ENCODE measurements around the gene PCYOX1L.

The PCYOX1L gene

DNA sequence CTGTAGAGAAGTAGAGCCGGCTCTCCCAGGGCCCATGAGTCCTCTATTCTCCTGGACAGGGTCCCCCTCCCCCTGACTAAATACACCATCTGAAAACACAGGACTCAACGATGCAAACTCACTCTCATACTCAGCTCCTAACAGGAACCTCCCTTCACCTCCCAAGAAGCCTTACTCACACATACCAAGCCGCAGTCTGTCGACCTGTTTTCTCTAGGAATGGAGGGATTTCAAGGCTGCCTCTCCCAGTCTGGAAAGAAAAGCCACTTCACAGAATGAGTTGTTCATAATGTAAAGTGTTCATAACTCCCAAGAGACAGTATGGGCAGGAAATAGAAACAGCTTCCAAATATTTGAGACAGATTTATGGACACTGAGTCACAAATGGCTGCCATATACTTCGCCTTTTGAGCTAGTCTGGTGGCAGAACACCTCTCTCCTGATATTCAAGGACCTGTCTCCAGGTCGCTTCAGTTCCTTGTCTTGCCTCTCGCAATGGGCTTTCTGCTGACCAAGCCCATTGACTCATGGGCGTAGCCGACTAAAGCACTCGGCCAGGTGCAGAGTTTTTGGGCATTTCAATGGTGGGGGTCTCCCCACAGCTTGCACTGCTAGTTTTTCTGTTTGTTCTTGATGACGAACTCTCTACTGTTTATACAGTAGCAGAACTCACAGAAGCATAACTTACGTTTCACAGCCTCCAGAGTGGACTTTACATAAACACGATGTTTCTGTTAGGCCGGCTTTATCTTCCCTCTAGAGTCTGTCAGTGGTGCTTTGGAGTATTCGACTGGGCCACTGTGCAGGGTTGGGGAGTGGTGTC is 46.3 kb downstream of the PCYOX1L start:
- H3K27me3 ChIP-seq (ENCODE audit: insufficient read depth, low read length), result no peaks in the 10 kb centered on the region
- H3K36me3 ChIP-seq (ENCODE audit: insufficient read depth, low read length), result no peaks in the 10 kb centered on the region
- peaks cover 19% of the 10 kb centered on the region for H3K4me1 ChIP-seq (ENCODE audit: insufficient read depth, low read length)
- H3K9me3 ChIP-seq (ENCODE audit: low read length), result no peaks in the 10 kb centered on the region
- no peak overlapping the region for H2AFZ ChIP-seq (ENCODE audit: low read depth, low read length)
- H3K4me3 ChIP-seq (ENCODE audit: low read length), result no peak overlapping the region

DNA sequence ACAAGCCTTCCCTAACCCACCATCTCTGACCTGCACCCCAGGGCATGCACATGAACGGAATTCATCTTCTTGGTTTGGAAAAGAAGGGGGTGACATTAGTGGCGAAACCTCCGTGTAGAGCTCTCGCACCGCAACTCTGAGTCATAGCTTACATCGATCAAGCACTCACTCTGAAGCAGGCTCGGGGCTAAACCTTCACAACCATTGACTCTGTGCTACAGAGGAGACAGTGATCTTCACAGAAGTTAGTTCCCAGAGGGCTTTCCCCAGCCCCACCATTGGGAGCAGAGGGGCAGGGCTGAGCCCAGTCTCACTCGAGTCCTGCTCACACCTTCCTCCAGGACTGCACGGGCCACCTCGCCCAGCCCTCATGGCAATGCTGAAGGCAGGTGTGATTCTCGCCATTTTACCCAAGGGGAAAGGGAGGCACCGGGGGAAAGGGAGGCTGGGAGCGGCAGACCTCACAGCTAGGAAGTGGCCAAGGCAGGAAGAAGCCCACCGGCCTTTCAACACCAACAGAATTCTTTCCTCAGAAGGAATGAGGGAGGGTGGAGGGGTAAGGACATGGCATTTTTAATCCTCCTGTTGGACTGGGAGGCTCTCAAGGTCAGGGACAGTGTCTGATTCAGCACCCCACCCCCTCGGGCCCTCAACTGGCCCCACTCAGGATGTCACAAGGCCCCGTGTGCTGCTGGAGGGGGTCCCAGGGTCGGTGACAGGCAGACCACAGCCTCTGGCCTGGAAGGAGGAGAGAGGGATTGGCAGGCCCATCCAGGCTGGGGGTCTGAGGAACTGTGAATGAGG is 47.1 kb downstream of the PCYOX1L start:
- Histone ChIP-seq H3K9me3 (ENCODE audit: low read length) (no peaks in the 10 kb centered on the region), H3K4me1 (ENCODE audit: insufficient read depth, low read length) (peaks cover 19% of the 10 kb centered on the region), H3K27me3 (ENCODE audit: insufficient read depth, low read length) (no peaks in the 10 kb centered on the region), H3K36me3 (ENCODE audit: insufficient read depth, low read length) (no peaks in the 10 kb centered on the region), H2AFZ (ENCODE audit: low read depth, low read length) (no peak overlapping the region), H3K4me3 (ENCODE audit: low read length) (no peak overlapping the region)

GRCh38 chr5:149405550-149406202 is 47.8 kb downstream of the PCYOX1L start:
- Histone ChIP-seq H3K4me3 (ENCODE audit: low read length) (no peak overlapping the region), H2AFZ (ENCODE audit: low read depth, low read length) (no peak overlapping the region), H3K4me1 (ENCODE audit: insufficient read depth, low read length) (peaks cover 13% of the 10 kb centered on the region), H3K36me3 (ENCODE audit: insufficient read depth, low read length) (no peaks in the 10 kb centered on the region), H3K27me3 (ENCODE audit: insufficient read depth, low read length) (no peaks in the 10 kb centered on the region), H3K9me3 (ENCODE audit: low read length) (no peaks in the 10 kb centered on the region)

- peaks cover 11% of the 10 kb centered on the region for H3K4me1 ChIP-seq (ENCODE audit: insufficient read depth, low read length)
- no peak overlapping the region for H3K4me3 ChIP-seq (ENCODE audit: low read length)
- H3K9me3 ChIP-seq (ENCODE audit: low read length), result no peaks in the 10 kb centered on the region
- H3K27me3 ChIP-seq (ENCODE audit: insufficient read depth, low read length), result no peaks in the 10 kb centered on the region
- no peaks in the 10 kb centered on the region for H3K36me3 ChIP-seq (ENCODE audit: insufficient read depth, low read length)
- H2AFZ ChIP-seq (ENCODE audit: low read depth, low read length), result no peak overlapping the region
These were observed 48.5 kb downstream of the PCYOX1L start for GRCh38 chr5:149406203-149406978.

GRCh38 chr5:149406979-149407306 is 49.1 kb downstream of the PCYOX1L start:
- Histone ChIP-seq H3K4me1 (ENCODE audit: insufficient read depth, low read length) (peaks cover 11% of the 10 kb centered on the region), H2AFZ (ENCODE audit: low read depth, low read length) (no peak overlapping the region), H3K9me3 (ENCODE audit: low read length) (no peaks in the 10 kb centered on the region), H3K4me3 (ENCODE audit: low read length) (no peak overlapping the region), H3K36me3 (ENCODE audit: insufficient read depth, low read length) (no peaks in the 10 kb centered on the region), H3K27me3 (ENCODE audit: insufficient read depth, low read length) (no peaks in the 10 kb centered on the region)

- no peaks in the 10 kb centered on the region for H3K9me3 ChIP-seq (ENCODE audit: low read length)
- H3K4me1 ChIP-seq (ENCODE audit: insufficient read depth, low read length), result peaks cover 11% of the 10 kb centered on the region
- H2AFZ ChIP-seq (ENCODE audit: low read depth, low read length), result no peak overlapping the region
- no peaks in the 10 kb centered on the region for H3K27me3 ChIP-seq (ENCODE audit: insufficient read depth, low read length)
- H3K36me3 ChIP-seq (ENCODE audit: insufficient read depth, low read length), result no peaks in the 10 kb centered on the region
- H3K4me3 ChIP-seq (ENCODE audit: low read length), result no peak overlapping the region
These were observed 49.7 kb downstream of the PCYOX1L start for GRCh38 chr5:149407323-149408251.

GRCh38 chr5:149408252-149409099 is 50.6 kb downstream of the PCYOX1L start:
- Histone ChIP-seq H3K4me1 (ENCODE audit: insufficient read depth, low read length) (peaks cover 11% of the 10 kb centered on the region), H3K9me3 (ENCODE audit: low read length) (no peaks in the 10 kb centered on the region), H3K36me3 (ENCODE audit: insufficient read depth, low read length) (no peaks in the 10 kb centered on the region), H2AFZ (ENCODE audit: low read depth, low read length) (no peak overlapping the region), H3K4me3 (ENCODE audit: low read length) (no peak overlapping the region), H3K27me3 (ENCODE audit: insufficient read depth, low read length) (no peaks in the 10 kb centered on the region)

GRCh38 chr5:149409268-149409948 is 51.6 kb downstream of the PCYOX1L start:
- Histone ChIP-seq H2AFZ (ENCODE audit: low read depth, low read length) (no peak overlapping the region), H3K36me3 (ENCODE audit: insufficient read depth, low read length) (no peaks in the 10 kb centered on the region), H3K4me3 (ENCODE audit: low read length) (no peak overlapping the region), H3K4me1 (ENCODE audit: insufficient read depth, low read length) (peaks cover 11% of the 10 kb centered on the region), H3K27me3 (ENCODE audit: insufficient read depth, low read length) (no peaks in the 10 kb centered on the region), H3K9me3 (ENCODE audit: low read length) (no peaks in the 10 kb centered on the region)

DNA sequence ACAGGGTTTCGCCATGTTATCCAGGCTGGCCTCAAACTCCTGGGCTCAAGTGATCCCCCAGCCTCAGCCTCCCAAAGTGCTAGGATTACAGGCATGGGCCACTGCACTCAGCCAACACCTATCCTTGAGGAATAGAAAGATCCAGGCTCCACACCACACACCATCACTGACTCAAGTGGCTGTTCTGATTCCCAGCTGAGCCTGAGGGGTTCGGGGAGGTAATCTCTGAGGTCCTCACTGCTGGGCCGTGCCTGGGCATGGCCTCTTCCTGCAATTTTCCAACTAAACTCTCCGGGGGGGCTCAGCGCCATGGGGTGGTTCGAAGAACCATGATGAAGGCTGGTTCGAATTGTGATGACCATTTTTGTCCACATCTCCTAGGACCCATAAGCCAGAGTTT is 52.2 kb downstream of the PCYOX1L start:
- no peaks in the 10 kb centered on the region for H3K9me3 ChIP-seq (ENCODE audit: low read length)
- no peak overlapping the region for H3K4me3 ChIP-seq (ENCODE audit: low read length)
- H3K36me3 ChIP-seq (ENCODE audit: insufficient read depth, low read length), result no peaks in the 10 kb centered on the region
- peaks cover 11% of the 10 kb centered on the region for H3K4me1 ChIP-seq (ENCODE audit: insufficient read depth, low read length)
- no peaks in the 10 kb centered on the region for H3K27me3 ChIP-seq (ENCODE audit: insufficient read depth, low read length)
- no peak overlapping the region for H2AFZ ChIP-seq (ENCODE audit: low read depth, low read length)

DNA sequence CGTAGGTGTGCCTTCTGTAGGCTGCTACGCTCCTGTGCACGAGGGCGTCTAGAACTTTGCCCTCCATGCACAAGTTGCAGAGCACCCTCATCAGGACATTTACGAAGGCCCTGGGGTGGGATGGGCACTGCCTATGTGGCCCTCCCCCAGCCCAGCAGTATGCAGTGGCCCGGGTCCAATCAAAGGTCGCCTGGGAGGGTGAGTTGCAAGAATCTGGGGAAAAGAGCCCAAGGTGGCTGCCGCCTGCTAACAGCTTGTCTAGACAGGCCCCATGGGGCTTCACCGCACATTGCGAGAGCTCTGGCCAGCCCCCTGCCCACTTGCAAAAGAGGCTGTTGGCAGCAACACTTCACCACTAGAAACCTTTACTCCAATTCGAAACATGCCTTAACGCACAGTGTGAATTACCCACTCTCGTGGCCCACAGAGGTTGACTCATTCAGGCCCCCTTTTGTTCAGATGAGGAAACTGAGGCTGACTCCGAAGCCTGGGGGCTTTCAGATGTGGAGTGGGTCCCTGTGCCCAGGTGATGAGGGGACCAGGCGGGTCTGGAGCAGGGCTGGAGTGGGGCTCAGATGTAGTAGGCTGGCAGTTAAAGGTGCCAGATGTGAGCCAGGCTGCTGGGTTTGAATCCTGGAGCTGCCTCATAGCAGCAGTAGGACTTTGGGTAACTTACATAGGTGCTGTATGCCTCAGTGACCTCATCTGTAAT is 53.0 kb downstream of the PCYOX1L start:
- H3K9me3 ChIP-seq (ENCODE audit: low read length), result no peaks in the 10 kb centered on the region
- peaks cover 7% of the 10 kb centered on the region for H3K4me1 ChIP-seq (ENCODE audit: insufficient read depth, low read length)
- no peak overlapping the region for H3K4me3 ChIP-seq (ENCODE audit: low read length)
- H3K27me3 ChIP-seq (ENCODE audit: insufficient read depth, low read length), result no peaks in the 10 kb centered on the region
- H2AFZ ChIP-seq (ENCODE audit: low read depth, low read length), result no peak overlapping the region
- H3K36me3 ChIP-seq (ENCODE audit: insufficient read depth, low read length), result no peaks in the 10 kb centered on the region

Measured in neuron (in vitro differentiated cells).